ENCODE results near the gene ZFP1. TPM values are rescaled to one million over a fixed set of nuclear protein-coding genes. Genes with fewer than 3 reads are reported as not detected.

Gene ZFP1
- total RNA-seq, 1 donor from 2014 or later = 58.0 TPM

Other genes with a start within 250 kb of the ZFP1 start
- gene WDR59, start 163.4 kb upstream of the ZFP1 start, total RNA-seq = 21.9 TPM
- gene ZNRF1, start 149.5 kb upstream of the ZFP1 start, total RNA-seq = 24.3 TPM
- gene LDHD, start 31.7 kb upstream of the ZFP1 start, total RNA-seq = 1.2 TPM
- gene CTRB2, start 58.6 kb downstream of the ZFP1 start, total RNA-seq = not detected
- not detected for gene CTRB1, start 70.5 kb downstream of the ZFP1 start, total RNA-seq
- 17.2 TPM for gene BCAR1, start 103.1 kb downstream of the ZFP1 start, total RNA-seq

Measured in temporal lobe (tissue), 1 donor.